AG09309 (cell line): Measurements from ENCODE around the gene SATB1.
"Not testable (repeated sequence)": the region's sequence is repeated elsewhere in the genome, so short reads cannot be mapped to it uniquely, and the experiment has no call there.

Experiments
- DNase-seq: peaks from one replicate; pipeline ENCODE4 v3.0.0-alpha.2; 2010; ENCODE audit warnings: low read depth
- H3K4me3 ChIP-seq: 2 replicates; pipeline ENCODE4 v1.5.1; 2011; ENCODE audit warnings: mild to moderate bottlenecking, low read depth, low read length, moderate library complexity; ENCODE audit not compliant: control insufficient read depth
- TF ChIP-seq, protein P1 (sequence below): IDR thresholded peaks from 2 replicates; pipeline ENCODE4 v1.5.1; 2011; ENCODE audit warnings: mild to moderate bottlenecking, low read depth, low read length, inconsistent platforms; ENCODE audit not compliant: insufficient read depth, control insufficient read depth; ENCODE audit errors: missing control alignments

Gene SATB1

DNA sequence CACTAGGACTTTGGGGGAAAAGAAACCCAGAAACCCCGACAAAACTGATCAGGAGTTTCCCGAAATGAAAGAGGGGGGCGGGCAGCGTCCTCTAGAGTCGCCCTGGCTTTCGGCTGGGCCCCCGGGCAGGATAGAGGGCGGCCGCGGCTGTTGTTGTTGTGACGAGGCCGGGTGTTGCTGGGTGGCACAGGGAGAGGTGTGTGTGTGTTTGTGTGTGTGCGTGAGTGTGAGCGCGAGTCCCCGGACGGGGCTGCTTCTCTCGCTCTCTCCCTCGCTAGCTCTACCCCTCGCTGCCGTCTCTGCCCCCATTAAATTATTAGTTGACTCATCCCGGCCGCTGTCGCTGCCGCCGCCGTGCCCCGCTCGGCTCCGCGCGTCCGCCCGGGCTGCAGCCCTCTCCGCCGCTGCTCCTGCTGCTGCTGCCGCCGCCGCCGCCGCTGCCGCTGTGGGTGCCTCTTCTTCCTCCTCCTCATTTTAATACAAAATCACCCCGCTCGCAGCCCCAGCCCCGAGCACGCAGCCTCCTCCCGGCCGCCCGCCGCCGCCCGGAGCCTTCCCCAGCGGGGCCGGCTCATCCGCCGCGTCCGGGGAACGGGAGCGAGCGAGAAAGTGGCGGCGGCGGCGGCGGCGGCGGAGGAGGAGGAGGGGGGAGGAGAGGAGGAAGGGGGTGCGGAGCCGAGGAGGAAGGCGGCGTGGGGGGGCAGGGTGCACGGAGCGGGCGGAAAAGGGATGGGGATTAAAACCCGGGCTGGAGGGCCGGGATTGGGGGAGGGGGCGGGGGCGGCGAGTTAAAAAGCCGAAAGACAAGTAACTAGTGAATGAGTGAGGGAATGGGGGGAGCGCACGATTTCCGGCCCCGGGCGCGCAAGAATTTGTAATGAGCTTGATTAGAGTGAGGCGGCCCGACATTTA is at the start of gene SATB1:
SATB1 (minus strand) TSS at position 611 of the 912 bp plus-strand sequence. CDS start 4,372 bp downstream, outside the sequence.
- no peak for DNase-seq
- peak within 1 kb of the TSS; percentile 93 for H3K4me3 ChIP-seq
- TF ChIP-seq, protein P1, sequence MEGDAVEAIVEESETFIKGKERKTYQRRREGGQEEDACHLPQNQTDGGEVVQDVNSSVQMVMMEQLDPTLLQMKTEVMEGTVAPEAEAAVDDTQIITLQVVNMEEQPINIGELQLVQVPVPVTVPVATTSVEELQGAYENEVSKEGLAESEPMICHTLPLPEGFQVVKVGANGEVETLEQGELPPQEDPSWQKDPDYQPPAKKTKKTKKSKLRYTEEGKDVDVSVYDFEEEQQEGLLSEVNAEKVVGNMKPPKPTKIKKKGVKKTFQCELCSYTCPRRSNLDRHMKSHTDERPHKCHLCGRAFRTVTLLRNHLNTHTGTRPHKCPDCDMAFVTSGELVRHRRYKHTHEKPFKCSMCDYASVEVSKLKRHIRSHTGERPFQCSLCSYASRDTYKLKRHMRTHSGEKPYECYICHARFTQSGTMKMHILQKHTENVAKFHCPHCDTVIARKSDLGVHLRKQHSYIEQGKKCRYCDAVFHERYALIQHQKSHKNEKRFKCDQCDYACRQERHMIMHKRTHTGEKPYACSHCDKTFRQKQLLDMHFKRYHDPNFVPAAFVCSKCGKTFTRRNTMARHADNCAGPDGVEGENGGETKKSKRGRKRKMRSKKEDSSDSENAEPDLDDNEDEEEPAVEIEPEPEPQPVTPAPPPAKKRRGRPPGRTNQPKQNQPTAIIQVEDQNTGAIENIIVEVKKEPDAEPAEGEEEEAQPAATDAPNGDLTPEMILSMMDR, result peak; percentile 15

DNA sequence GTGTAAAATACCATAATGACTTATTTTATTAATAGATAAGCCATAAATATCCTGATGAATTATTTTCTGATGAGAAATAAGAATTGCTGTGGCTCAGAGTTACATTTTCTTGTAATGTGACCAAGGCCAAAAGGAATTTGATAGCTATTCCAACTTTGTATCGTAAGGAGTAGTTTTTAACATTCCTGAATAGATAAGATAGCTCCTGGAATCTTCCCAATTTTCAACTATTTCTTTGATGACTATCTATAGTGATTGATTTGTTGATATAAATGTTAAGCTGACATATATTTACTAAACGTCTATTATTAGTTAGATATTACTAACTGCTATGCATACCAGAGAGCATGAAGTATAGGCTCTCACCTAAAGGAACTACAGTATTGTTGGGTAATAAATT is 49.1 kb upstream of the SATB1 start:
- DNase-seq, result no peak
- no peak overlapping the region for H3K4me3 ChIP-seq
- TF ChIP-seq, protein P1, result no peak

DNA sequence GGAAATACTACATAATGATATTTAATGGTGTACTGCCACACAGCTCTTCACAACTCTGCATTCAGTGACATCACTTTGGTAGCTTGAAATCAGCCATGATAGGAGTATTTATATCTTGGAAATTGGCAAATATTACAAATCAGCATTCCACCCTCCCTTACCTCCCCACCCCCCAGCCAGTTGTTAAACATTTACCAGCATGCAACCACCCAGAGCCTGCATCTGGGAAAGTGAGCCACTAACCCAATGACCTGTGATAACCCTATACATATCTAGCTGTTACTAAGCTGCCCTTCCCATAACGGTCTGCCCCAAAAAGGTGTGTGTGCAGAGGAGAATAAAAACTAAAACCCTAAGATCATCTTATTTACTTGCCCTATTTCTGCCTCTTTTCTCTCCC is 44.6 kb upstream of the SATB1 start:
- TF ChIP-seq, protein P1, result no peak
- no peak for DNase-seq
- H3K4me3 ChIP-seq, result no peak overlapping the region

DNA sequence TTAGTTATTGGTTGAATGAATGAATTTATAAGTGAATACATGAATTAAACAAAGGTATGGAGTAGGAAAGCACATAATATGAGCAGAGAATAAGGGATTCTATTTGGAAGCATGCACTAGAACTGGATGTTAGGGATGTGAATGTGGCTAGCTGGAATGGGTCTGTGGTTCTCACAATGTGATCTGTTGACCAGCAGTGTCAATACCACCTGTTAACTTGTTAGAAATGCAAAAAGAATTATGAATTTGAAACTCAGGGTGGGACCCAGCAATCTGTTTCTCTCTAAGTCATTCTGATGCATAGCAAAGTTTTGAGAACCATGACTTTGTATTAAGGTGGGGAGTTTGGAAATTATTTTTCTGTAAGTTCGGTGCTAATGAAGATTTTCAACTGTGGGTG is 41.0 kb upstream of the SATB1 start:
- H3K4me3 ChIP-seq, result no peak overlapping the region
- TF ChIP-seq, protein P1, result no peak
- no peak for DNase-seq

DNA sequence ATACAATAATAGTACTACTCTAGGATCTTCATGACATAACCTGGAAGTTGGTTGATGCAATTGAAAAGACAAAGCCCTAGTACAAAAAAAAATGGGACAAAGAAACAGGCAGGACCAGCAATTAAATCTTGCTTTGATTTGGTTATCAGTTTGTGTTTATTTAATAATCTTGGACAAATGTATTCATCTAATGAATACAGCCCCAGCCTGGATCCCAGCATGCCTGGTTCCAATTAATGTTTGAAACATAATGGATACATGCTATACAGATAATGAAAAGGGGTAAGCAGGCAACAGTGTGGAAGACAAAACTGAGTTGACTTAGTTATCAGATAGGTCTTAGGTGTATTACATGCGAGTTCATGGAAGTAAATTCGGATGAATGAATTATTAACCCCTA is 29.6 kb upstream of the SATB1 start:
- H3K4me3 ChIP-seq, result no peak overlapping the region
- DNase-seq, result no peak
- TF ChIP-seq, protein P1, result no peak

DNA sequence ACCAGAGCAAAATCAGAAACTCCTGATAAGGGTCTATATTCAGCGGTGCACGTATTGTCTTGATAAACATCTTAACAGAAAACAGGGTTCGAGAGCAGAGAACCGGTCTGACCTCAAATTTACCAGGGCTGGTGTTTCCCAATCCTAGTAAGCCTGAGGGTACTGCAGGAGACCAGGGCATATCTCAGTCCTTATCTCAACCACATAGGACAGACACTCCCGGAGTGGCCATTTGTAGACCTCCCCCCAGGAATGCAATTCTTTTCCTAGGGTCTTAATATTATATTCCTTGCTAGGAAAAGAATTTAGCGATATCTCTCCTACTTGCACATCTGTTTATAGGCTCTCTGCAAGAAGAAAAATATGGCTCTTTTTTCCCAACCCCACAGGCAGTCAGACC is 24.5 kb upstream of the SATB1 start:
- H3K4me3 ChIP-seq, DNase-seq: not testable (repeated sequence)

DNA sequence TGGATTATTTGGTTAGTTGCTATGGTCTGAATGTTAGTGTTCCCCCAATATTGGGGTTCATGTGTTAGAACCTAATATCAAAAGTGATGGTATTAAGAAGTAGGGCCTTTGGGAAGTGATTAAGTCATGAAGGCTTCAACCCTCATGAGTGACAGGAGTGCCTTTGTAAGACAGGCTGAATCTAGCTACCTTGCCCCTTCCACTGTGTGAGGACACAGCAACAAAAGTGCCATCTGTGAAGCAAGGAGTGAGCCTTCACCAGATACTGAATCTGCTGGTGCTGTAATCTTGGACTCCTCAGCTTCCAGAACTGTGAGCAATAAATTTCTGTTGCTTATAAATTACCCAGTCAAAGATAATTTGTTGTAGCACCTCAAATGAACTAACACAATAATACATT is 22.6 kb upstream of the SATB1 start:
- H3K4me3 ChIP-seq, result no peak overlapping the region
- DNase-seq, result no peak
- TF ChIP-seq, protein P1, result no peak
